Activated naive CD4-positive, alpha-beta T cell treated with anti-CD3 and anti-CD28 coated beads, Interleukin-2, amount 10 ng/mL, durations not matched to agents 7 days and 5 days (primary cell): ENCODE results near the gene CCS.
A peak's percentile ranks its signal among the peaks of the same experiment; 100 is the strongest.
"Not testable (repeated sequence)": the region's sequence is repeated elsewhere in the genome, so short reads cannot be mapped to it uniquely, and the experiment has no call there.

Source experiments
- CTCF ChIA-PET: fragments of 350-600 bp; sonication (Branson Sonifier 250); formaldehyde crosslinking; loops from one replicate; lab custom pipeline; 2021; ENCODE audit warnings: antibody characterized with exemption; lab: Charles Lee
- DNase-seq: peaks from one replicate; pipeline ENCODE4 v3.0.0-alpha.2; 2020
- H3K27ac Mint-ChIP-seq: one replicate; pipeline ENCODE4 v1.8.0; 2021; ENCODE audit warnings: mild to moderate bottlenecking, moderate library complexity, mixed read lengths
- H3K27me3 Mint-ChIP-seq: one replicate; pipeline ENCODE4 v1.8.0; 2021; ENCODE audit warnings: mild to moderate bottlenecking, mixed read lengths
- H3K36me3 Mint-ChIP-seq: one replicate; pipeline ENCODE4 v1.8.0; 2021; ENCODE audit warnings: mixed read lengths
- H3K4me1 Mint-ChIP-seq: one replicate; pipeline ENCODE4 v1.8.0; 2021; ENCODE audit warnings: mixed read lengths
- H3K4me3 Mint-ChIP-seq: one replicate; pipeline ENCODE4 v1.8.0; 2021; ENCODE audit warnings: mild to moderate bottlenecking, moderate library complexity, mixed read lengths
- H3K9me3 Mint-ChIP-seq: one replicate; pipeline ENCODE4 v1.8.0; 2021; ENCODE audit warnings: mixed read lengths

The CCS gene

DNA sequence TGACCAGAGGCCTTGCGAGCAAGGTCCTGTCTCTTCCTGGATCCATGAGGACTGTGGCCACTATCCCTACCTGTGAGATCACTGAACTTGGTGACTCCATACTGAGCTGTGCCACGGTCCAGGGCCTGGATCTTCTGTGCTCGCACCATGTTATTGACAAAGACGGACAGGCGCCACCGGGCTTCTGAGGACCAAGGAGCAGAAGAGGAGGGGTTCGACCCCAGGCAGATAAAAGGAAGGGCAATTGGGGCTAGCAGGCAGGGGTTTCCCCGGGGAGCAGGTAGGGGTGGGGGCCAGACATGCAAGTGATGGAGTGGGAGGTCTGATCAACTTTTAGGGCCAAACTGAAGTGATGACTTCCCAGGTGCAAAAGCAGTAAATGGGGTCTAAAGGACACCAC, 26.8 kb upstream of the CCS start:
- Mint-ChIP-seq H3K9me3 (no peaks in the 10 kb centered on the region), H3K36me3 (no peaks in the 10 kb centered on the region), H3K27me3 (peaks cover 56% of the 10 kb centered on the region), H3K4me1 (peaks cover 5% of the 10 kb centered on the region), H3K4me3 (no peak overlapping the region), H3K27ac (no peak overlapping the region)
- no peak for DNase-seq
- CTCF ChIA-PET: no interaction called here

- Mint-ChIP-seq H3K4me3 (peak overlapping the region; percentile 62), H3K27me3 (peaks cover 52% of the 10 kb centered on the region), H3K9me3 (no peaks in the 10 kb centered on the region), H3K27ac (no peak overlapping the region), H3K36me3 (no peaks in the 10 kb centered on the region), H3K4me1 (peaks cover 5% of the 10 kb centered on the region)
- no peak for DNase-seq
- CTCF ChIA-PET: interaction anchor here (2.1 to 3.1 kb wide), 2 partner anchors 10 to 12 kb away, joined by 10 read pairs; no protein-coding TSS in a partner anchor
Measured at GRCh38 chr11:66567787-66568123, 25.2 kb upstream of the CCS start.

DNA sequence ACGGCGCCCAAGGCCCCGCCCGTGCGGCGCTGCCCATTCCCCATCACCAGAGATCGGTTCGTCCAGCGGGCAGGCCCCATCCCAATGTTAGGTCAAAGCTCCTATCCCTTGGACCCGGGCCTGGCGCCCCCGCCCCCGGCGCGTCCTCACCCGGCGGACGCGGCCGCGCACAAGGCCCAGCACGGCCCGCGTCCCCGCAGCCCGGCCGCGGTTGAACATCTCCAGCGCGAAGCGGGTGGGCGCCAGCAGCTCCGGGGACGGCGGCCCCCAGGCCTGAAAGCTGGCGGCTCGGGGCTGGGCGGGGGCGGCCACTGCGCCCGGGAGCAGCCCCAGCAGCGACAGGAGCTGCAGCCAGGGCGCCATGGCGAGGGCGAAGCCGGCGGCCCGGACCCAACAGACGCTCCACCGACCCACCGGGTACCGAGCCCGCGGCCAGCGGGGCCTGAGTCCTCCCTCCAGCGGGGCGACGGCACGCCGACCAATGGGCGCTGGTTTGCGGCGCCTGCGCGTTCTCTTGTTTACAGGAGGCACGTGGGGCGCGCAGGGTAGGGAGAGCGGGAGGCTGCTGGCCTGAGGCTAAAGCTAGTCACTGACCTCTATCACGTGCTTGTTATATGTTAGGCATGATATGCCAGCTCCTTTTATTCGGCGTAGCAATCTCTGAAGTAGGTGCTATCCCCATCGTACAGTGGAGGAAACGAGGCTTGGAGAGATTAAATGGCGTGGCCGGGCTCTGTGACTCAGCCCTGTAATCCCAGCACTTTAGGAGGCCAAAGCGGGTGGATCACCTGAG, 24.7 kb upstream of the CCS start, which contains the start of gene CTSF:
Gene CTSF, minus strand, starts transcription at position 483 of the 793 bp plus-strand sequence. Its CDS starts 120 bp downstream, at position 363.
- CTCF ChIA-PET: interaction anchor here (0.6 to 3.1 kb wide), 4 partner anchors 9 to 160 kb away, joined by 3 to 10 read pairs (median 7); no protein-coding TSS in a partner anchor

DNA sequence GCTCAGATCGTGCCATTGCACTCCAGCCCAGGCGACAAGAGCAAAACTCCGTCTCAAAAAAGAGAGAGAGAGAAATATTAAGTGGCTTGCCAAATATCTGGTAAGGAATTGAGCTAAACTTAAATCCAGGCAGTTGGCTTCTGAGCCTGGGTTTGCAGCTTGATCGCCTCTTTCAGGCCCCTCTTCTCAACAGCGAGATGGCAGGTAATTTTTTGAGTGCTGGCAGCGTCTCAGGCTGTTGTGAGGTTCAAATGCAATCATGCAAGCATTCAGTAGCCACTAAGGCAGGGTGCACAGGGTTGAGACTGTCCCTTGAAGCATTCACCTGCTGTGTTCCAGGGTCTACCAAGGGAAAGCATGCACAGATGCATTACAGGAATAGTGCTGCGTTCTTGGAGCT, 23.9 kb upstream of the CCS start:
- H3K27ac Mint-ChIP-seq: no peak overlapping the region
- no peaks in the 10 kb centered on the region for H3K36me3 Mint-ChIP-seq
- peaks cover 60% of the 10 kb centered on the region for H3K27me3 Mint-ChIP-seq
- no peaks in the 10 kb centered on the region for H3K9me3 Mint-ChIP-seq
- H3K4me1 Mint-ChIP-seq: peaks cover 5% of the 10 kb centered on the region
- H3K4me3 Mint-ChIP-seq: no peak overlapping the region
- DNase-seq: no peak
- CTCF ChIA-PET: interaction anchor here (0.7 to 3.1 kb wide), 4 partner anchors 9 to 160 kb away, joined by 3 to 10 read pairs (median 7); no protein-coding TSS in a partner anchor

More for the DNA sequence above, 24.7 kb upstream of the CCS start, which contains the start of gene CTSF:
- no peak within 1 kb of the TSS for H3K27ac Mint-ChIP-seq
- H3K27me3 Mint-ChIP-seq: peaks cover 52% of the 10 kb centered on the region
- peak; percentile 82 for DNase-seq
- no peaks in the 10 kb centered on the region for H3K36me3 Mint-ChIP-seq
- peaks cover 5% of the 10 kb centered on the region for H3K4me1 Mint-ChIP-seq
- peak within 1 kb of the TSS; percentile 69 for H3K4me3 Mint-ChIP-seq
- H3K9me3 Mint-ChIP-seq: no peaks in the 10 kb centered on the region

DNA sequence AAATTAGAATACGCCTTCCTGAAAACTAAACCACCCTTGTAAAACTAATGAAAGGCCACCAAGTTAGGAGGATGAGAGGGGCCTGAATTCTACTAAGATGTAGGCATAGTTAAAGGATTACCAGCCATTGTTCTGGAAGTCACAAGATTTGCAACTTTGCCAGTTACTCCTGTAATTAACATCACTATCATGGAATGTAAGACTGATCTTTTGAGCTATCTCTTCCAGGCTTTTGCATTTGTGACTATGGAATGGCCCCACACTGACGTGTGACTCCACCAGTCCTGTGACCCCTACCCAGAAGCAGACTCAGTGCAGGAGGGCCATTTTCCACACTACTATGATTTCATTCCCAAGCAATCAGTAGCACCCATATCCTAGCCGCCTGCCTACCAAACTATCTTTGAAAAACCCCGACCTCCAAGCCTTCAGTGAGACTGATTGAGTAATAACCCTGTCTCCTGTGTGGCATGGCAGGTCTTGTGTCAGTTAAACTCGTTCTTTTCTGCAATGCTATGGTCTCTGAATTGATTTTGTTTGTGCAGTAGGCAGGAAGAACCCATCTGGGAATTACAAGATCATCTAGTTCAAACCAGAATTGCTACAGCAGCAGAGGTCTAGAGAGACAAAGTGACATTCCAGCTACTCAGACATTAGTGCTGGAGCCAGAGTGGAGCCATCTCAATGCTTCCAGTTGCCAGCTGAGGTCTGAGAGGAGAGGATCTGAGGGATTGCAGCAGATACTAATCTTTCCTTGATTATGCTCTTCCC, 22.7 kb upstream of the CCS start:
- Mint-ChIP-seq H3K9me3 (no peaks in the 10 kb centered on the region), H3K4me1 (peaks cover 5% of the 10 kb centered on the region), H3K36me3 (no peaks in the 10 kb centered on the region), H3K27me3 (peaks cover 62% of the 10 kb centered on the region), H3K4me3 (no peak overlapping the region), H3K27ac (no peak overlapping the region)
- no peak for DNase-seq
- CTCF ChIA-PET: interaction anchor here (1.2 to 3.1 kb wide), 3 partner anchors 7 to 162 kb away, joined by 3 to 10 read pairs (median 4); partner anchors contain the start of gene RBM4

DNA sequence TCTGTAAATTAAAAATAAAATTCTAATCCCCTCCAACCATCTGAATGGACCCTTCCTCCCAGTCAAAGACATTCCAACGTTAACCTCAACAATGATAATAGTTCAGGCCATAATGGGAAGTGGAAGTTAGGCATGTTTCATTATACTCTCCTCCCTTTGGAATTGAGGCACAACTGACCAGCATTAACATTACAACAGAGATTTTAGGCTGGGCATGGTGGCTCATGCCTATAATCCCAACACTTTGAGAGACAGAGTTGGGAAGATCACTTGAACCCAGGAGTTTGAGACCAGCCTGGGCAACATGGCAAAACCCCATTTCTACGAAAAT, 22.2 kb upstream of the CCS start:
- no peak overlapping the region for H3K27ac Mint-ChIP-seq
- no peaks in the 10 kb centered on the region for H3K36me3 Mint-ChIP-seq
- CTCF ChIA-PET: no interaction called here
- peaks cover 5% of the 10 kb centered on the region for H3K4me1 Mint-ChIP-seq
- peaks cover 61% of the 10 kb centered on the region for H3K27me3 Mint-ChIP-seq
- H3K9me3 Mint-ChIP-seq: no peaks in the 10 kb centered on the region
- no peak overlapping the region for H3K4me3 Mint-ChIP-seq
- DNase-seq: no peak

DNA sequence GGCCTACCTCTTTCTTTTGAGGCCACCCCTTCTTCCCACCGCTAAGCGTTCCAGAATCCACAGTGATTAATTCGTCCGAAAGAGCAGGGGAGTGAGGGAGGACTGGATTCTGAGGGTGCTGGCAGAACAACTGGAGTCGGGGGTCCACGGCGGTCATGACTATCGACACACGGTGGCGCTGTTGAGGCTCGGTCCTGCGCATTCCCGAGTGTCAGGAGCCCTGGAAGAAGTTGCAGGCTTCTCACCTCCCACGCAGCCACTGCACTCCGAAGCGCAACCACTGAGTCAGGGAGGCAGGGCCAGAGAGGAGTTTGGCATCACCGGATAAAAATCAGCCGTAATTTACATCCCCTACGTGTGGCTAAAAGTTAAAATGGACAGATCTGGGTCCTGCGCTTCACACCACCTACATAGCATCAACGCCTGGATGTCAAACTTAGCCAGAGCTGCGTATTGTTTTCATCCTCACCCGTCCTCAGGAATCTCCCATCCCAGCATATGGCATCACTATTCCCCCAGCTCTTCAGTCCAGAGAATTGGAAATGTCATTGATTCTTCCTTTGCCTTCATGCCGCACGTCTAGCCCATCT, 13.9 kb upstream of the CCS start:
- Mint-ChIP-seq H3K4me3 (no peak overlapping the region), H3K4me1 (no peaks in the 10 kb centered on the region), H3K27ac (no peak overlapping the region), H3K9me3 (peaks cover 8% of the 10 kb centered on the region), H3K27me3 (peaks cover 39% of the 10 kb centered on the region), H3K36me3 (peaks cover 4% of the 10 kb centered on the region)
- CTCF ChIA-PET: interaction anchor here (0.7 to 6.5 kb wide), 14 partner anchors 10 to 244 kb away, joined by 3 to 84 read pairs (median 4); partner anchors contain the start of genes CCDC87, CCS, CTSF and RBM4B
- DNase-seq: peak; percentile 83

- H3K27ac Mint-ChIP-seq: no peak overlapping the region
Measured at GRCh38 chr11:66580803-66581202, 12.2 kb upstream of the CCS start.

GRCh38 chr11:66581261-66581660, 11.7 kb upstream of the CCS start:
- Mint-ChIP-seq H3K27me3 (peaks cover 33% of the 10 kb centered on the region), H3K4me1 (no peaks in the 10 kb centered on the region), H3K9me3 (peaks cover 8% of the 10 kb centered on the region), H3K4me3 (no peak overlapping the region), H3K27ac (no peak overlapping the region), H3K36me3 (peaks cover 4% of the 10 kb centered on the region)
- DNase-seq: no peak
- CTCF ChIA-PET: interaction anchor here (0.7 to 6.5 kb wide), 5 partner anchors 11 to 172 kb away, joined by 3 to 84 read pairs (median 4); partner anchors contain the start of genes CCDC87, CCS and RBM4B

More at GRCh38 chr11:66580803-66581202, 12.2 kb upstream of the CCS start:
- no peak for DNase-seq
- H3K36me3 Mint-ChIP-seq: peaks cover 4% of the 10 kb centered on the region
- H3K4me3 Mint-ChIP-seq: no peak overlapping the region
- peaks cover 8% of the 10 kb centered on the region for H3K9me3 Mint-ChIP-seq
- no peaks in the 10 kb centered on the region for H3K4me1 Mint-ChIP-seq
- peaks cover 37% of the 10 kb centered on the region for H3K27me3 Mint-ChIP-seq
- CTCF ChIA-PET: interaction anchor here (0.7 to 6.5 kb wide), 5 partner anchors 12 to 171 kb away, joined by 3 to 84 read pairs (median 4); partner anchors contain the start of genes CCDC87, CCS and RBM4B

GRCh38 chr11:66582565-66583147, 10.3 kb upstream of the CCS start:
- H3K36me3 Mint-ChIP-seq, H3K4me3 Mint-ChIP-seq, H3K9me3 Mint-ChIP-seq, H3K27ac Mint-ChIP-seq, DNase-seq, H3K4me1 Mint-ChIP-seq: not testable (repeated sequence)
- H3K27me3 Mint-ChIP-seq: peaks cover 23% of the 10 kb centered on the region
- CTCF ChIA-PET: interaction anchor here (6.5 kb wide), 1 partner anchor 96 kb away, joined by 84 read pairs; the partner anchor contains the start of gene RBM4B

GRCh38 chr11:66585447-66585846, 7.5 kb upstream of the CCS start:
- H3K9me3 Mint-ChIP-seq, H3K27ac Mint-ChIP-seq, DNase-seq, H3K36me3 Mint-ChIP-seq, CTCF ChIA-PET, H3K4me3 Mint-ChIP-seq, H3K4me1 Mint-ChIP-seq: not testable (repeated sequence)
- H3K27me3 Mint-ChIP-seq: peaks cover 12% of the 10 kb centered on the region

DNA sequence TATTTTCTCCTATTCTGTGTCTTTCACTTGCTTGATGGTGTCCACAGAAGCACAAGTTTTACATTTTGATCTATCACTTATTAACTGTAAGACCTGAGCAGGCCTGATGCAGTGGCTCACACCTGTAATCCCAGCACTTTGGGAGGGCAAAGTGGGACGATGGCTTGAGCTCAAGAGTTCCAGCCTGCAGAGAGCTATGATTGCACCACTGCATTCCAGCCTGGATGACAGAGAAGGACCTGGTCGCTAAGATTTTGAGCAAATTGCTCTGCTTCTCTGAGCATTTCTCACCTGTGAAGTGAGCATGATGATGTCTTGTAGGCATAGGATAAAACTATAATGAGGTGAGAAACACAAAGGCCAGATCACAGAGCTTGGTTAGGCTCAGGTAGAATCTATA, 6.8 kb upstream of the CCS start:
- Mint-ChIP-seq H3K4me3 (no peak overlapping the region), H3K27ac (no peak overlapping the region), H3K9me3 (peaks cover 8% of the 10 kb centered on the region), H3K36me3 (peaks cover 4% of the 10 kb centered on the region), H3K4me1 (no peaks in the 10 kb centered on the region), H3K27me3 (peaks cover 19% of the 10 kb centered on the region)
- no peak for DNase-seq
- CTCF ChIA-PET: interaction anchor here (1.0 kb wide), 1 partner anchor 8 kb away, joined by 3 read pairs; no protein-coding TSS in a partner anchor

DNA sequence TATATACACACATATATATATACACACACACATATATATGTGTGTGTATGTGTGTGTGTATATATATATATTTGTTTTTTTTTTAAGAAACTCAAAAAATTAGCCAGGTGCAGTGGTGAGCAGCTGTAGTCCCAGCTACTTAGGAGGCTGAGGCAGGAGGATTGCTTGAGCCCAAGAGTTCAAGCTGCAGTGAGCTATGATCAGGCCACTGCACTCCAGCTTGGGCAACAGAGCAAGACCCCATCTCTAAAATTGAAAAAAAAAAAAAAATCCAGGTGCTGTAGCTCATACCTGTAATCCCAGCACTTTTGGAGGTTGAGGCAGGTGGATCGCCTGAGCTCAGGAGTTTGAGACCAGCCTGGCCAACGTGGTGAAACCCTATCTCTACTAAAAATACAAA, 3.7 kb upstream of the CCS start:
- Mint-ChIP-seq H3K4me1 (peaks cover 20% of the 10 kb centered on the region), H3K27me3 (peaks cover 19% of the 10 kb centered on the region)
- H3K27ac Mint-ChIP-seq, H3K4me3 Mint-ChIP-seq, H3K36me3 Mint-ChIP-seq, DNase-seq, H3K9me3 Mint-ChIP-seq: not testable (repeated sequence)
- CTCF ChIA-PET: interaction anchor here (2.1 kb wide), 1 partner anchor 89 kb away, joined by 8 read pairs; the partner anchor contains the start of gene RBM4B
